K562 (cell line): ENCODE measurements around the gene TBRG1. TPM values are rescaled to one million over a fixed set of nuclear protein-coding genes. Genes with fewer than 3 reads are reported as not detected.

ENCODE experiments used
- CTCF ChIP-seq, 3 experiments: IDR thresholded peaks in 2 of 3; conservative IDR thresholded peaks in 1 of 3; 2 replicates each; pipeline ENCODE4 v1.5.1; 2011 to 2012; ENCODE audit warnings: low read length in 3 of 3, mild to moderate bottlenecking in 3 of 3, control low read depth in 2 of 3, improper control_type of control experiment in 1 of 3, inconsistent platforms in 1 of 3, low read depth in 1 of 3, mixed read lengths in 1 of 3, moderate library complexity in 1 of 3; ENCODE audit not compliant: insufficient read depth in 2 of 3
- E2F3 ChIP-seq: fragments of 250-450 bp; sonication (Bioruptor Pico); IDR thresholded peaks from 2 replicates; pipeline ENCODE4 v1.4.0; 2020; ENCODE audit warnings: mild to moderate bottlenecking
- ELF1 ChIP-seq: fragments of 200-800 bp; sonication (Bioruptor generic); IDR thresholded peaks from 2 replicates; pipeline ENCODE4 v1.6.1; 2016; ENCODE audit warnings: missing genetic modification characterization, missing compliant biosample characterization
- FUS ChIP-seq: fragments of 200-400 bp; formaldehyde crosslinking; optimal IDR thresholded peaks from 2 replicates; pipeline ENCODE3; 2017; ENCODE audit warnings: low read depth, low read length
- HINFP ChIP-seq: fragments of 450-650 bp; conservative IDR thresholded peaks from 2 replicates; pipeline ENCODE4 v1.6.1; 2016; ENCODE audit warnings: missing genetic modification characterization, low read depth, mild to moderate bottlenecking, control low read depth, missing compliant biosample characterization
- POLR2AphosphoS2 ChIP-seq: IDR thresholded peaks from 2 replicates; pipeline ENCODE4 v1.6.1; 2012; ENCODE audit warnings: low read length, improper control_type of control experiment
- RBM14 ChIP-seq: fragments of 200-400 bp; formaldehyde crosslinking; IDR thresholded peaks from 2 replicates; pipeline ENCODE4 v1.6.1; 2018; ENCODE audit warnings: low read depth, mild to moderate bottlenecking, low read length, moderate library complexity, borderline replicate concordance; ENCODE audit not compliant: insufficient read depth
- ZBED1 ChIP-seq: IDR thresholded peaks from 2 replicates; pipeline ENCODE4 v1.6.1; 2014
- ZNF165 ChIP-seq: fragments of 250-450 bp; sonication (Bioruptor Pico); IDR thresholded peaks from 2 replicates; pipeline ENCODE4 v1.4.0; 2020; ENCODE audit warnings: borderline replicate concordance
- ZNF282 ChIP-seq: sonication (generic); formaldehyde crosslinking; IDR thresholded peaks from 2 replicates; pipeline ENCODE4 v1.8.1; 2023; ENCODE audit warnings: missing genetic modification reagents
- ZNF3 ChIP-seq: fragments of 250-450 bp; sonication (Bioruptor Pico); IDR thresholded peaks from 2 replicates; pipeline ENCODE4 v1.5.0; 2021; ENCODE audit warnings: mild to moderate bottlenecking, moderate library complexity
- ZNF407 ChIP-seq: fragments of 450-650 bp; IDR thresholded peaks from 2 replicates; pipeline ENCODE4 v1.6.1; 2016; ENCODE audit warnings: low read depth
- ZNF507 ChIP-seq: conservative IDR thresholded peaks from 2 replicates; pipeline ENCODE4 v1.6.1; 2017; ENCODE audit warnings: missing genetic modification characterization, missing compliant biosample characterization
- ZNF561 ChIP-seq: fragments of 450-650 bp; formaldehyde crosslinking; conservative IDR thresholded peaks from 2 replicates; pipeline ENCODE4 v1.4.0; 2020; ENCODE audit warnings: mild to moderate bottlenecking, moderate library complexity
- polyA plus RNA-seq, 8 experiments: library from polyadenylated mRNA; depleted of rRNA in 4 of 8; stranded (reverse) in 5 of 8; unstranded in 3 of 8; fragments of >200 nt; fragmentation: Nextera tagmentation in 2 of 8; fragmentation: Illumina TruSeq in 1 of 8; extraction: Ambion mirVana in 2 of 8; extraction: Trizol in 1 of 8; gene quantifications; 2 replicates each; pipeline versions ENCODE4 v1.2.1 to v1.2.3, GENCODE V29; 2011 to 2014; ENCODE audit warnings: inconsistent platforms in 1 of 8, missing spikeins in 1 of 8
- total RNA-seq, 7 experiments: library from RNA; depleted of rRNA in 6 of 7; stranded (reverse); fragments of >200 nt in 6 of 7; fragmentation: Illumina TruSeq in 2 of 7; extraction: Trizol in 2 of 7; gene quantifications; 2 replicates each; pipeline versions ENCODE4 v1.2.1 to v1.2.3, GENCODE V29; 2011 to 2021; ENCODE audit warnings: low replicate concordance in 1 of 7
- TF ChIP-seq, protein P1 (sequence below): fragments of 450-650 bp; IDR thresholded peaks from 2 replicates; pipeline ENCODE4 v1.6.1; 2016; ENCODE audit warnings: missing biosample characterization, missing genetic modification characterization
- TF ChIP-seq, protein P2 (sequence below): fragments of 250-450 bp; sonication (Bioruptor Pico); IDR thresholded peaks from 2 replicates; pipeline ENCODE4 v1.5.0; 2021

TBRG1 gene
- total and polyA plus RNA-seq, 9 of the 15 experiments (the other 6 are each of a cell fraction or from before 2014, with no cell fraction given): 8.7 to 30.0 (median 20.2) TPM

GRCh38 chr11:124669193-124669592, 46.5 kb downstream of the TBRG1 start (continued):
- TF ChIP-seq ZNF407 (no peak), ZNF3 (CRISPR knock-in tag) (no peak), RBM14 (no peak), ZNF507 (tag) (no peak), POLR2AphosphoS2 (no peak), FUS (no peak), ZNF282 (CRISPR knock-in tag) (no peak), HINFP (tag) (no peak), ELF1 (tag) (no peak), ZNF165 (no peak), E2F3 (no peak), ZNF561 (no peak), ZBED1 (no peak), CTCF (IDR thresholded peaks at IDR 0.05 in 2 of 3, conservative IDR thresholded peaks at IDR 0.05 in 1 of 3; ENCODE audit: insufficient read depth in 2 of 3, low read depth in 1 of 3, low read length in 3 of 3) (peak; percentile 76 to 86 (median 78))
- TF ChIP-seq, protein P1, sequence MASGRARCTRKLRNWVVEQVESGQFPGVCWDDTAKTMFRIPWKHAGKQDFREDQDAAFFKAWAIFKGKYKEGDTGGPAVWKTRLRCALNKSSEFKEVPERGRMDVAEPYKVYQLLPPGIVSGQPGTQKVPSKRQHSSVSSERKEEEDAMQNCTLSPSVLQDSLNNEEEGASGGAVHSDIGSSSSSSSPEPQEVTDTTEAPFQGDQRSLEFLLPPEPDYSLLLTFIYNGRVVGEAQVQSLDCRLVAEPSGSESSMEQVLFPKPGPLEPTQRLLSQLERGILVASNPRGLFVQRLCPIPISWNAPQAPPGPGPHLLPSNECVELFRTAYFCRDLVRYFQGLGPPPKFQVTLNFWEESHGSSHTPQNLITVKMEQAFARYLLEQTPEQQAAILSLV (tag): no peak
- TF ChIP-seq, protein P2, sequence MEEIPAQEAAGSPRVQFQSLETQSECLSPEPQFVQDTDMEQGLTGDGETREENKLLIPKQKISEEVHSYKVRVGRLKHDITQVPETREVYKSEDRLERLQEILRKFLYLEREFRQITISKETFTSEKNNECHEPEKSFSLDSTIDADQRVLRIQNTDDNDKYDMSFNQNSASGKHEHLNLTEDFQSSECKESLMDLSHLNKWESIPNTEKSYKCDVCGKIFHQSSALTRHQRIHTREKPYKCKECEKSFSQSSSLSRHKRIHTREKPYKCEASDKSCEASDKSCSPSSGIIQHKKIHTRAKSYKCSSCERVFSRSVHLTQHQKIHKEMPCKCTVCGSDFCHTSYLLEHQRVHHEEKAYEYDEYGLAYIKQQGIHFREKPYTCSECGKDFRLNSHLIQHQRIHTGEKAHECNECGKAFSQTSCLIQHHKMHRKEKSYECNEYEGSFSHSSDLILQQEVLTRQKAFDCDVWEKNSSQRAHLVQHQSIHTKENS (CRISPR knock-in tag): no peak
